SJCRH30 (cell line): ENCODE results near the gene WDPCP. TPM values are rescaled to one million over a fixed set of nuclear protein-coding genes. Genes with fewer than 3 reads are reported as not detected.
"Not testable (repeated sequence)": the region's sequence is repeated elsewhere in the genome, so short reads cannot be mapped to it uniquely, and the experiment has no call there.

Experiments
- DNase-seq, 2 experiments: peaks; one replicate each; pipeline ENCODE4 v3.0.0-alpha.2; 2015 to 2020
- H3K27ac ChIP-seq: fragments of 250-450 bp; sonication (Bioruptor Pico); 2 replicates; pipeline ENCODE4 v1.5.1; 2020; ENCODE audit warnings: mild to moderate bottlenecking, moderate library complexity
- H3K27me3 ChIP-seq: fragments of 250-450 bp; sonication (Bioruptor Pico); 2 replicates; pipeline ENCODE4 v1.5.1; 2020; ENCODE audit warnings: mild to moderate bottlenecking, moderate library complexity
- H3K36me3 ChIP-seq: fragments of 250-450 bp; sonication (Bioruptor Pico); 2 replicates; pipeline ENCODE4 v1.5.1; 2020; ENCODE audit warnings: mild to moderate bottlenecking, moderate library complexity
- H3K4me1 ChIP-seq: fragments of 250-450 bp; sonication (Bioruptor Pico); 2 replicates; pipeline ENCODE4 v1.5.1; 2020; ENCODE audit warnings: mild to moderate bottlenecking, moderate library complexity
- H3K4me3 ChIP-seq: fragments of 250-450 bp; sonication (Bioruptor Pico); 2 replicates; pipeline ENCODE4 v1.5.1; 2020; ENCODE audit warnings: mild to moderate bottlenecking, moderate library complexity
- H3K9me3 ChIP-seq: fragments of 250-450 bp; sonication (Bioruptor Pico); replicated peaks from 2 replicates; pipeline ENCODE4 v1.5.1; 2020; ENCODE audit warnings: mild to moderate bottlenecking, moderate library complexity
- total RNA-seq: library from RNA; depleted of rRNA; stranded (reverse); fragments of >200 nt; shearing (Covaris generic); gene quantifications from 2 replicates; pipeline ENCODE4 v1.2.3, GENCODE V29; 2014; rRNA removed

The WDPCP gene, protein sequence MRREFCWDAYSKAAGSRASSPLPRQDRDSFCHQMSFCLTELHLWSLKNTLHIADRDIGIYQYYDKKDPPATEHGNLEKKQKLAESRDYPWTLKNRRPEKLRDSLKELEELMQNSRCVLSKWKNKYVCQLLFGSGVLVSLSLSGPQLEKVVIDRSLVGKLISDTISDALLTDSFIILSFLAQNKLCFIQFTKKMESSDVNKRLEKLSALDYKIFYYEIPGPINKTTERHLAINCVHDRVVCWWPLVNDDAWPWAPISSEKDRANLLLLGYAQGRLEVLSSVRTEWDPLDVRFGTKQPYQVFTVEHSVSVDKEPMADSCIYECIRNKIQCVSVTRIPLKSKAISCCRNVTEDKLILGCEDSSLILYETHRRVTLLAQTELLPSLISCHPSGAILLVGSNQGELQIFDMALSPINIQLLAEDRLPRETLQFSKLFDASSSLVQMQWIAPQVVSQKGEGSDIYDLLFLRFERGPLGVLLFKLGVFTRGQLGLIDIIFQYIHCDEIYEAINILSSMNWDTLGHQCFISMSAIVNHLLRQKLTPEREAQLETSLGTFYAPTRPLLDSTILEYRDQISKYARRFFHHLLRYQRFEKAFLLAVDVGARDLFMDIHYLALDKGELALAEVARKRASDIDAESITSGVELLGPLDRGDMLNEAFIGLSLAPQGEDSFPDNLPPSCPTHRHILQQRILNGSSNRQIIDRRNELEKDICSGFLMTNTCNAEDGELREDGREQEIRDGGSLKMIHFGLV
- 12.7 and 14.7 TPM in 2 replicates for total RNA-seq

DNA sequence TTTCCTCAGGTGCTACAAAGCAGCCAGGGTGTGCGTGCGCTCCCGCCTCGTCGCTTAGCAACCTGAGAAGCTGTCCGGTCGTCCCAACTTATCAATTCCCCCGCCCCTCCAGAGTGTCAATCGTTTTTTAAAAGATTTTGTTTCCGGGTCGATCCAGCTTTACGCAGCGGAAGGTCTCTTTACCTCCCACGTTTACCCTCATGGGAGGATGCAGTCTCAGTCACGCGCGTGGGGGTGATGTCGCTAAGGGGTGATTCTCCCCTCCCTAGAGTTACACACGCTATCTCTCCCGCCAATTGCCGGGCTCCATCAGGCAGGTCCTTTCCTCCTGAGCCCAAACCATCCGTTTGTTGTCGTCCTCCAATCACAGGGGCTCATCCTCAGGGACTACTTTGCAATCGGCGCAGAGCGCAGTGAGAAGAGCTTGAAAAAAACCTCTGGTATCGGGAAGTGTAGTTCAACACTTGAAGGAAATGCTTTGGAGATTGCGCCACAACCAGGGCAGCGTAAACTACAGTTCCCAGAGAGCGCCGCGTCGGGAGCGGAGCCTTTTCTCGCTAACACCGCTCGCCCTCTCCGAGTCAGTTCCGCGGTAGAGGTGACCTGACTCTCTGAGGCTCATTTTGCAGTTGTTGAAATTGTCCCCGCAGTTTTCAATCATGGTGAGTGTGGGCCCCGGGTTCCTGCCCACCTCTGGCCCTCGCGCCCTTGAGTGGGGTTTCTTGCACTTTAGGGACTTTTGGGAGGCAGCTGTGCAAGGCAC is at the start of gene WDPCP, which contains the start of gene MDH1:
Gene WDPCP (minus strand): TSS at position 93 of the 763 bp plus-strand sequence. CDS start 206 bp downstream, outside the sequence.
Gene MDH1 (plus strand): TSS at position 579 of the 763 bp plus-strand sequence. CDS start 81 bp downstream, at position 660.
- H3K27ac ChIP-seq: peak within 1 kb of the TSS; percentile 79
- peak within 1 kb of the TSS; percentile 87 for H3K4me3 ChIP-seq
- H3K36me3 ChIP-seq: peaks cover 12% of the 10 kb centered on the region
- DNase-seq: peak; percentile 97 to 99
- no peaks in the 10 kb centered on the region for H3K9me3 ChIP-seq
- no peaks in the 10 kb centered on the region for H3K27me3 ChIP-seq
- H3K4me1 ChIP-seq: peaks cover 6% of the 10 kb centered on the region

GRCh38 chr2:63632382-63632781 is 44.1 kb upstream of the WDPCP start:
- no peak overlapping the region for H3K4me3 ChIP-seq
- peaks cover 12% of the 10 kb centered on the region for H3K4me1 ChIP-seq
- DNase-seq: no peak
- no peak overlapping the region for H3K27ac ChIP-seq
- H3K27me3 ChIP-seq: no peaks in the 10 kb centered on the region
- H3K36me3 ChIP-seq: no peaks in the 10 kb centered on the region
- H3K9me3 ChIP-seq: peaks cover 7% of the 10 kb centered on the region

DNA sequence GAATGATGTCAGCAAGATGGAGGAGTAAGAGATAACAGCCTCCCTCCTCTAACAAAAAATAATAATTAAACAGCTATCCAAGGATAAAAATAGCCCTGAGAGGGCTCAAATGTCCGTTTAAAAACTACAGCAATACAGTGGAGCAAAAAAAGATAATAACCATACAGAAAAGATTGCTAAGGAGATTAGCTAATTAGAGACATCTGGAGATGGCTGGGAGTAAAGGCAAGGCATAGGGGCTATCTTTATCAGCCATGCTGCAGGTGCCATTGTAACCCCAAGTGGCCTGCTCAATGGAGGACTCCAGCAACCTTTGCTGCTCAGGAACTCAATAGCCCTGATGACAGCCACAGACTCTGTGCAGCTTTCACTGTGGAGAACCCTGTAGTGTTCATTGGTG is 43.2 kb upstream of the WDPCP start:
- peaks cover 7% of the 10 kb centered on the region for H3K9me3 ChIP-seq
- H3K4me1 ChIP-seq: peaks cover 14% of the 10 kb centered on the region
- peak; percentile 21 to 35 for DNase-seq
- H3K27ac ChIP-seq: no peak overlapping the region
- no peak overlapping the region for H3K4me3 ChIP-seq
- H3K36me3 ChIP-seq: no peaks in the 10 kb centered on the region
- no peaks in the 10 kb centered on the region for H3K27me3 ChIP-seq

DNA sequence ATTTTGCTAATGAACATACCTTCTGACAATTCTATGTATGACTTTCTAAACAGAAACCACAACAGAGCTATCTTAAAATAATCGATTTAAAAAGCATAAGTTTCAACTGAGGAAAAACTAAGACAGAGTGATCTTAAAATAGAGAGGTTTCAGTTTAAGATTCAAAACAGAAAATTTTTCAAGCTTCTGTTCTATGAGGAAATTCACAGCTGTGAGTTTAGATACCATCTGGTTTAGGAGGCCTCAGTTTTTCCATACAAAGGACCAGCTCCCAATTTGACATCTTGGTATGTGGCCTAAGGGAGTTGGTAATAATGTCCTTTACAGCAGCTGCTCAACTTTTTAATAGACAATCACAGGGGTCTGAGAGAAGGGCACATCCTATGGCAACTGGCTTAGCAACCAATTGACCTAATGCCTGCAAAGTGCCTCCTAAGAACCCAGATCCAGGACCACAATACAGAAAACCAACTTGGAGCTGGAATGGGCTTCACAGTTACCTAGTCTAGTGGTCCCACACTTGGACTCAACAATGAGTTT is 40.2 kb upstream of the WDPCP start:
- no peaks in the 10 kb centered on the region for H3K27me3 ChIP-seq
- no peak overlapping the region for H3K4me3 ChIP-seq
- H3K4me1 ChIP-seq: peaks cover 16% of the 10 kb centered on the region
- peak overlapping the region; percentile 6 for H3K27ac ChIP-seq
- H3K36me3 ChIP-seq: no peaks in the 10 kb centered on the region
- H3K9me3 ChIP-seq: peaks cover 11% of the 10 kb centered on the region
- peak; percentile 41 to 66 for DNase-seq

DNA sequence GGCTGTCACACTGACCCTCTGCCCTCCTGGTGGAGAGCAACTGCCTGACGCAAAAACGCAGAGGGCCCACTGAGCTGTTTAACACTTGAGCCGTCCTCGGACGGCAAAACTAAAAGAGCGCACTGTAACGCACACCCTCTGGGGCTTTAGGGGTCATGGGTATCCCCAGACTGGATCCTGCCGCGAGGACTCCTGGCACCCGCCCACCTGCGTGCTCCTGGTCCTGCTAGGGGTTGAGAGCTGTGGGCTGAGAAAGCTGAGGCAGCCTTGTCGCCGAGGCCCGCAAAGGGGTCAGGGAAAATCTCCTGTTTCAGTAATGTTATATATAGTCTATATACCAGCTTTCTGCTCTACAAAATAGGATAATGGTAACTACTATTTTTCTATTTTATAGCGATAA is 39.6 kb upstream of the WDPCP start:
- Histone ChIP-seq H3K4me3 (no peak overlapping the region), H3K36me3 (no peaks in the 10 kb centered on the region), H3K27ac (no peak overlapping the region; the same call in 1 of the 2 replicates), H3K9me3 (peaks cover 11% of the 10 kb centered on the region), H3K4me1 (peaks cover 16% of the 10 kb centered on the region), H3K27me3 (no peaks in the 10 kb centered on the region)
- no peak for DNase-seq

- DNase-seq, H3K27me3 ChIP-seq, H3K36me3 ChIP-seq, H3K27ac ChIP-seq, H3K4me3 ChIP-seq: not testable (repeated sequence)
- peaks cover 16% of the 10 kb centered on the region; the same call in 1 of the 2 replicates for H3K9me3 ChIP-seq
- peaks cover 11% of the 10 kb centered on the region for H3K4me1 ChIP-seq
Measured at GRCh38 chr2:63623763-63624162, 35.5 kb upstream of the WDPCP start.

DNA sequence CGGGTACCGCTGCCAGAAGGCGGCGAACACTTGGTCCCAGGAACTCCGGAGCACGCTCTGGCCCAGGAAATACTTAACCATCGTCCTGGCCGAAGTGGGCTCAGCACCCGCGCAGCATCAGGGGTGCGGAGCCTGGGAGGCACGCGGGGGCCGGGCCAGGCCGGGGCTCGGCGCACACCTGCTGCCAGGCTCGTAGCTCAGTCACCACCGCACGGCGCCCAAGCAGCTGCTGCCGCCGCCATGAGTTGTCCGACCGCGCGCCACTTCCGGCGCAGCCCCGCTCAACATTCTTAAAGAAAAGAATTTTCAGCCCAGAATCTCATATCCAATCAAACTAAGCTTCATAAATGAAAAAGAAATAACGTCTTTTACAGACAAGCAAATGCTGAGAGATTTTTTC is 34.5 kb upstream of the WDPCP start:
- DNase-seq: no peak

GRCh38 chr2:63619328-63619727 is 31.1 kb upstream of the WDPCP start:
- DNase-seq: no peak
- Histone ChIP-seq H3K27ac (no peak overlapping the region), H3K4me3 (no peak overlapping the region), H3K4me1 (peaks cover 10% of the 10 kb centered on the region), H3K27me3 (no peaks in the 10 kb centered on the region), H3K9me3 (peaks cover 9% of the 10 kb centered on the region), H3K36me3 (no peaks in the 10 kb centered on the region)

More for the DNA sequence above, 34.5 kb upstream of the WDPCP start:
- Histone ChIP-seq H3K27me3 (no peaks in the 10 kb centered on the region), H3K9me3 (peaks cover 16% of the 10 kb centered on the region; the same call in 1 of the 2 replicates), H3K4me1 (peaks cover 4% of the 10 kb centered on the region; the same call in 1 of the 2 replicates), H3K27ac (no peak overlapping the region), H3K4me3 (no peak overlapping the region), H3K36me3 (no peaks in the 10 kb centered on the region)

GRCh38 chr2:63617366-63617765 is 29.1 kb upstream of the WDPCP start:
- Histone ChIP-seq H3K9me3 (peaks cover 9% of the 10 kb centered on the region), H3K27ac (no peak overlapping the region), H3K27me3 (no peaks in the 10 kb centered on the region), H3K4me1 (peaks cover 21% of the 10 kb centered on the region), H3K36me3 (no peaks in the 10 kb centered on the region), H3K4me3 (no peak overlapping the region)
- no peak for DNase-seq

- Histone ChIP-seq H3K27ac (peak overlapping the region; percentile 80), H3K36me3 (no peaks in the 10 kb centered on the region), H3K4me1 (peaks cover 21% of the 10 kb centered on the region), H3K9me3 (peaks cover 5% of the 10 kb centered on the region; the same call in 1 of the 2 replicates), H3K4me3 (no peak overlapping the region), H3K27me3 (no peaks in the 10 kb centered on the region)
- DNase-seq: no peak
Measured at GRCh38 chr2:63614983-63615945, 27.0 kb upstream of the WDPCP start.

DNA sequence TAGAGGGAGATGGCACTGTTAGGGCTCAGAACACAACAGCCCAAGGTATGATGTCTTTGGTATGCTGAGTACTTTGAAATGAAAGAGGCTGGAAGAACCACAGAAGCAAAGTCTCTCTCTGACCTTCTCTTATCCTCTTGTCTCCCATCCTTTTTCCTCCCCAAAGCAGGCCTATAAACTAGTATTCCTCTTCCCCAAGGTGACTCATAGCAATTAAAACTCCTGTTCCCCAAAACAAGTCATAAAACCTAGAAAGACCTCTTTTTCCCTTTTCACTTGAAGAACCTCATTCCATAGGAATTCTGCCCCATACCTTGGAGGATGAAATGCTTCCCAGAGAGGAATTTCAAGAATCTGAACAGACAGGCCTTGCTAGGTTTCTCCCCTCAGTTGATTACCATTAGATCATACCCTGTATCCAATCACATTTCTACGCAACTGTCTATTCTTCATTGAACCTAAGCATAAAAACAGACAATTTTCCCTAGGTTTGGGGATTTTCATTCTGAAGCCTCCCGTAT is 26.2 kb upstream of the WDPCP start:
- peak; percentile 24 to 33 for DNase-seq
- H3K27me3 ChIP-seq: no peaks in the 10 kb centered on the region
- peaks cover 4% of the 10 kb centered on the region; the same call in 1 of the 2 replicates for H3K9me3 ChIP-seq
- no peaks in the 10 kb centered on the region for H3K36me3 ChIP-seq
- peaks cover 21% of the 10 kb centered on the region for H3K4me1 ChIP-seq
- no peak overlapping the region for H3K4me3 ChIP-seq
- H3K27ac ChIP-seq: peak overlapping the region; percentile 80

- Histone ChIP-seq H3K4me3 (no peak overlapping the region), H3K36me3 (0 out of 2 replicates have a peak, but pooled peaks cover 1% of the 10 kb centered on the region), H3K27ac (peak overlapping the region; percentile 80), H3K4me1 (peaks cover 27% of the 10 kb centered on the region), H3K9me3 (peaks cover 2% of the 10 kb centered on the region; the same call in 1 of the 2 replicates), H3K27me3 (no peaks in the 10 kb centered on the region)
- no peak for DNase-seq
Measured at GRCh38 chr2:63613391-63613901, 25.2 kb upstream of the WDPCP start.

- Histone ChIP-seq H3K27ac (no peak overlapping the region), H3K4me3 (no peak overlapping the region), H3K4me1 (peaks cover 38% of the 10 kb centered on the region), H3K9me3 (peaks cover 2% of the 10 kb centered on the region; the same call in 1 of the 2 replicates), H3K27me3 (no peaks in the 10 kb centered on the region), H3K36me3 (peaks cover 29% of the 10 kb centered on the region)
- no peak for DNase-seq
Measured at GRCh38 chr2:63610525-63610924, 22.2 kb upstream of the WDPCP start.
